Hypothalamus (tissue), 51 donors: ENCODE data around the gene DPEP1.
"Not testable (repeated sequence)": the region's sequence is repeated elsewhere in the genome, so short reads cannot be mapped to it uniquely, and the experiment has no call there.

Source experiments
- DNase-seq, 51 donors: peaks; one replicate each; lab custom pipeline; 2025; lab: John Stamatoyannopoulos, UW

DPEP1 gene

GRCh38 chr16:89576153-89577054 lies 37.0 kb upstream of the DPEP1 start:
- DNase-seq: no peak

- no peak for DNase-seq
Measured at GRCh38 chr16:89577055-89577759, 36.2 kb upstream of the DPEP1 start.

- no peak for DNase-seq
Measured at GRCh38 chr16:89579351-89579750, 34.1 kb upstream of the DPEP1 start.

DNA sequence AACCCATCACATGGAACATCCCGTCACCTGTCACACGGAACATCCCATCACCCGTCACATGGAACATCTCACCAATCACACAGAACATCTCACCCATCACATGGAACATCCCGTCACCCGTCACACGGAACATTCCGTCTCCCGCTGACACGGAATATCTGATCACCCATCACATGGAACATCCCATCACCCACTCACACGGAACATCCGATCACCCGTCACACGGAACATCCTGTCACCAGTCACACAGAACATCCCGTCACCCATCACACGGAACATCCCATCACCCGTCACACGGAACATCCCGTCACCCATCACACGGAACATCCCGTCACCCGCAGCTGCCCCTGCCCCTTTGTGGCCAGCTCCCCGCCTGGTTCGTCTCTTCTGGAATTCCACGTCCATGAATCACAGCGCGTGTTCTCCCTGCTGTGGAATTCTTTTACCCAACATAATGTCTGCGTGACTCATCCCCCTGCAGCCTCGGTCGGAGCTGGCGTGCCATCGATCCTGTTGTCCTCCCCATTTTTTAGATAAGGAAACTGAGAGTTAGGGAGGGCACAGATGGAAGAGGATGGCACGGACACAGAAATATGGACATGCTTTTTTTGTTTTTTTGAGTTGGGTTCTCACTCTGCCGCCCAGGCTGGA lies 32.3 kb upstream of the DPEP1 start:
- DNase-seq: peak in 1 of 51 donors; percentile 43

DNA sequence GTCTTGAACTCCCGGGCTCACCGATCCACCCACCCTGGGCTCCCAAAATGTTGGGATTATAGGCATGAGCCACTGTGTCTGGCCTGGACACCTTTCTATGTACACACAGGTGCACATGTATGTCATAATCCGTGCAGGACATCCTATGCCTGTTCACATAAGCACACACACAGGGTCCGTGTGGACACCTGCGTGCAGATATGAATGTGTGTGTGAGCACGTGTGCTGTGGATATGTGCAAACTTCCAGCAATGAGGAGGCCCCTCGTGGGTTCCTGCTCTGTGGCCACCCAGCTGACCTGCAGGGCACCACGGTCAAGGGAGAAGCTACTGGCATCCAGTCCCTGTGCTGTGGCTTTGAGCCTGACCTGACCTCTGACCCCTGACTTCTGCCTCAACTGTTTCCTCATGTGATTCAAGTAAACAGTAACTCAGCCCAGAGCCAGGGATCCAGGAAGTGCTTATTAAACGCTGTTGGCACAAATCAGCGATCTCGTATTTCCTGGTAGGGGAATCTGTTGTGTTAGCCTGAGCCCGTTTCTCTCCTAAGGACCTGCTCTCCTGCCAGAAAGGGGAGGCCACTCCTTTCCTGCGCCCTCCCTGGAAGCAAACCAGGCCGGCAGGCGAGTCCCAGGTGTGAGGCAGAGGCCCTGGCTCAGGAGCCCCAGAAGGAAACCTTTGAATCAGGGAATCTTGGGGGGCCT lies 31.4 kb upstream of the DPEP1 start:
- no peak for DNase-seq

DNA sequence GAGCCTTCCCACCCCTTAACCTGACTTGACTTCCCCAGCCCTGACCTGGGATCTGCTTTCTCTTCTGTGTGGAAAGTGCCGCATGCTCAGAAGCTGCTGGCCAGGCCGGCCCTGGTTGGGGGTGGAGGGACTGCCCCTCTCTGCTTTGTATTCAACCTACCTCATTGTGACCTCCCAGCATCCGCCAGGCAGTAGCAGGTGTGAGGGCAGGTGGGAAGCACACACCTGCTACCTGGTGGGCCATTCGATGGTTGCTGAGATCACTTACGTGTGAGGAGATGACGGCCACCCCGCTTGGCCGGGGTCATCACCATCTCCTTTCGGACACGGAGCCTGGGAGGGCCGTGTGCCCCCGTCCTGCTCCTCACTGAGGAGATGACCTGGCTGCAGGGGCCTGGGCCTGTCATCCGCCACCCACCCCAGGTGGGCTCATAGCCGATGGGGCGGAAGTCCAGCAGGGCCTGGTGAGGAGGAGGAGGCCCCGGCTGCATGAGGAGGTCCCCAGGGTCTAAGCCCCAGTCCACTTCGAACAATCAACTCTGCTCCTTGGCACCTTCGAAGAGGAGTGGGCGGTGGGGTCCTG lies 30.7 kb upstream of the DPEP1 start:
- DNase-seq: no peak

- no peak for DNase-seq
Measured at GRCh38 chr16:89583197-89583894, 30.1 kb upstream of the DPEP1 start.

- DNase-seq: no peak
Measured at GRCh38 chr16:89583895-89584644, 29.4 kb upstream of the DPEP1 start.

- peak in 1 of 51 donors; percentile 22 for DNase-seq
Measured at GRCh38 chr16:89584768-89585549, 28.5 kb upstream of the DPEP1 start.

GRCh38 chr16:89586218-89586617 lies 27.2 kb upstream of the DPEP1 start:
- DNase-seq: no peak

DNA sequence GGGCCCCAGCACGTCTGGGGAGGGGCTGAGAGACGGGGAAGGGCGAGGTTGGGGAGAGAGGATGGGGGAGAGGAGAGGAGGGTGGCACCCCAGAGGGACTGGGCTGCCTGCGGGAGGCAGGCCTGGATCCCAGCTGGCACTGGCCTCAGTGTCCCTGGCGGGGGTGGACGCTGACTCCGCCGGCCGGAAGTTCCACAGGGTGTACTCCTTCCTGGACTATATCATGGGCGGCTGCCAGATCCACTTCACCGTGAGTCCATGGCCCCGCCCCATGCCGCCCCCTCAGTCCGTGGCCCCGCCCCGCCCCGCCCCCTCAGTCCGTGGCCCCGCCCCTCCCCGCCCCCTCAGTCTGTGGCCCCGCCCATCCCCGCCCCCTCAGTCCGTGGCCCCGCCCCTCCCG lies 26.6 kb upstream of the DPEP1 start:
- no peak for DNase-seq

DNA sequence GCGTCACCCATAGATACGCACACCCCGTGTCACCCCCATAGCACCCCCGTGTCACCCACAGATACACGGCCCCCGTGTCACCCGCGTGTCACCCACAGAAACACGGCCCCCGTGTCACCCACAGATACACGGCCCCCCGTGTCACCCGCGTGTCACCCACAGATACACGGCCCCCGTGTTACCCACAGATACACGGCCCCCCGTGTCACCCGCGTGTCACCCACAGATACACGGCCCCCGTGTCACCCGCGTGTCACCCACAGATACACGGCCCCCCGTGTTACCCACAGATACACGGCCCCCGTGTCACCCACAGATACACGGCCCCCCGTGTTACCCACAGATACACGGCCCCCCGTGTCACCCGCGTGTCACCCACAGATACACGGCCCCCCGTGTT lies 25.8 kb upstream of the DPEP1 start:
- not testable (repeated sequence) for DNase-seq

- no peak for DNase-seq
Measured at GRCh38 chr16:89588413-89589109, 24.9 kb upstream of the DPEP1 start.

- no peak for DNase-seq
Measured at GRCh38 chr16:89589241-89589926, 24.1 kb upstream of the DPEP1 start.

DNA sequence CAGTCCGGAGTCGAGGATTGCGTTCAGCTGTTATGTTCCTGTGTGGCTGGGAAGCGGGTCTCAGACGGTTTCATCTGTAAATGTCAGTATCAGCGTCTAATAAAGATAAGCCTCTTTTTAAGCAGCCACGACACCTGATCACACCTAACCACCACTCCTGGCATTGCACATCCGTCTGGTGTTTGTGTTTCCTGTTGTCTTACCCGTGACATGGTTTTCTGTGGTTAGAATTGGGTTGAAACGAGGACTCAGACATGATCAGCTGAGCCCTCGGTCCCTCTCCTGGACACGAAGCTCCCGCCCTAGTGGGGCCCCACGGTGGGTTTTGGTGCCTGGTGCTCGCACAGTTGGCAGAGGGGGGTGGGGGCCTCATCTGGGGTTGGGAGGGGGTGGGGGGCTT lies 19.6 kb upstream of the DPEP1 start:
- no peak for DNase-seq

GRCh38 chr16:89595330-89596060 lies 17.9 kb upstream of the DPEP1 start:
- no peak for DNase-seq
